Kidney (tissue), 14 donors: ENCODE results near the gene FMN2. TPM values are rescaled to one million over a fixed set of nuclear protein-coding genes. Genes with fewer than 3 reads are reported as not detected.
A peak's percentile ranks its signal among the peaks of the same experiment; 100 is the strongest.

Source experiments
- DNase-seq, 5 donors: peaks; one replicate each; pipeline ENCODE4 v3.0.0-alpha.2; 2013 to 2020
- FAIRE-seq: peaks from 2 replicates; lab custom pipeline; 2012; peaks lifted over from hg19 to GRCh38; lab: Jason Lieb, UNC
- H3K27ac ChIP-seq, 2 donors: one replicate each; pipeline ENCODE4 v1.7.0; 2013; ENCODE audit warnings: low read depth in 2 of 2, low read length in 2 of 2, inconsistent platforms in 1 of 2
- H3K27me3 ChIP-seq: one replicate; pipeline ENCODE4 v1.7.1; 2013; ENCODE audit warnings: low read length, inconsistent platforms; ENCODE audit not compliant: control insufficient read depth, insufficient read depth
- H3K36me3 ChIP-seq, 3 donors: one replicate each; pipeline versions ENCODE4 v1.7.0 to v1.7.1; 2013; ENCODE audit warnings: low read length in 3 of 3, control low read depth in 1 of 3, inconsistent platforms in 1 of 3; ENCODE audit not compliant: insufficient read depth in 3 of 3, control insufficient read depth in 2 of 3
- H3K4me1 ChIP-seq, 3 donors: one replicate each; pipeline versions ENCODE4 v1.7.0 to v1.7.1; 2013; ENCODE audit warnings: low read length in 3 of 3, inconsistent platforms in 1 of 3, low read depth in 1 of 3; ENCODE audit not compliant: control insufficient read depth in 2 of 3, insufficient read depth in 2 of 3
- H3K4me3 ChIP-seq, 3 donors: one replicate each; pipeline versions ENCODE4 v1.7.0 to v1.8.1; 2013; ENCODE audit warnings: low read length in 3 of 3, control low read depth in 1 of 3, inconsistent platforms in 1 of 3
- H3K9ac ChIP-seq, 3 donors: one replicate each; pipeline versions ENCODE4 v1.7.0 to v1.7.1; 2013; ENCODE audit warnings: low read length in 3 of 3, control low read depth in 1 of 3, inconsistent platforms in 1 of 3
- H3K9me3 ChIP-seq, 3 donors: one replicate each; pipeline versions ENCODE4 v1.7.0 to v1.7.1; 2013; ENCODE audit warnings: low read length in 3 of 3, control low read depth in 1 of 3, inconsistent platforms in 1 of 3; ENCODE audit not compliant: control insufficient read depth in 2 of 3, insufficient read depth in 1 of 3
- CTCF ChIP-seq: IDR thresholded peaks from 3 replicates; pipeline ENCODE4 v1.5.1; 2012; ENCODE audit warnings: mild to moderate bottlenecking, moderate library complexity, borderline replicate concordance; ENCODE audit not compliant: insufficient read depth; ENCODE audit errors: extremely low read depth
- intact Hi-C: fragments of 100-400 bp; cut with DNase I; formaldehyde crosslinking; loops from one replicate; pipeline ENCODE4 v1.11.1; 2022
- polyA plus RNA-seq: library from polyadenylated mRNA; stranded (reverse); fragments of 350-450 nt; fragmentation: Illumina TruSeq; extraction: RNeasy Lipid Tissue Mini Kit (QIAGEN cat#74804); gene quantifications from one replicate; pipeline ENCODE4 v1.2.3, GENCODE V29; 2014; ENCODE audit warnings: low read depth, low replicate concordance; ENCODE audit not compliant: insufficient read depth
- total RNA-seq: library from RNA; stranded (reverse); fragmentation: NEBNext Ultra II Directional; extraction: Animal tissue kit (Norgen Biotek cat#: 25700); gene quantifications from one replicate; pipeline ENCODE4 v1.2.1, GENCODE V29; 2021
- donor health status: control.
- donor health status: control.
- donor health status: control.
- donor health status: control.
- donor health status: control.
- donor health status: DM: yes; HTN: yes; CAD: no.
- donor health status: Normal renal cell carcinoma (clear cell type).

FMN2 gene
- total and polyA plus RNA-seq, 2 donors from 2014 or later, result 0.06 to 3.4 TPM

DNA sequence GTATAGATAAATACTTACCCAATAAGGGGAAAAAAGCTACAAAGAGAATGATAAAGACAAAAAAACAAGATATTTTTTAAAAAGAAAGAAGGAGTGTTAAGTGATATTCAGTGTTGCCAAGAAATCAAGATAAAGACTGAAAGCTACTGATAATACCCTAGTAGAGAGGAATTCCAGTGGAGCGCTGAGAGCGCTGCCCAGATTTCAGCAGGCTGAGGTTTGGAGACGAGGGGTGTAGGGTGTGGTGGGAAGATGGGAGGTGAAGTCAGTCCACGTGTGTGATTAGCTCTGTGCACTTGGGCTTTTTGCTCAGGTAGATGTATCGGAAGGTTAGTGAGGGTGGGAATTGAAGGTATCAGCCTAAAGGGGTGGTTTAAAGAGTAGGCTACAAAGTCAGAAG is 47.8 kb downstream of the FMN2 start:
- FAIRE-seq, result no peak
- intact Hi-C loops, result no loop called here
- TF ChIP-seq CTCF, result no peak

DNA sequence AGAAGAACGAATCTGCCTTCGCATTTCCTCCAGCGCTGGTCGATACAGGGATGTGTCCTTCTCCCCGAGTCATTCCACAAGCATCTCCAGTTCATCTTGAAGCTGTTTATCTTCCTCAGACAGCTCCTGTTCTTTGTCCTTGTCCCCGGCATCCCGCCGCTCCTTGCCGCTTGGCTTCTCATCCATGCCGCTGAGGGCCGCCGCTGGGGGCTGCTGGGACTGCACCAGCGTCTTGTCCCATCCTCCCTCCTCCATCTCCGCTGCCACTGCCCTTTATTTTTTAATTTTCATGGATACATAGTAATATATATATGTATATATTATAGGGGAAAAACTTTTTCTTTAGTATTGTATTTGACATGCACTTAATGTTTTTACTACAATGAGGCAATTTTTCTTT is 53.4 kb downstream of the FMN2 start:
- no peaks in the 10 kb centered on the region for H3K4me1 ChIP-seq
- no peak overlapping the region for H3K9ac ChIP-seq
- no peak overlapping the region for H3K4me3 ChIP-seq
- no peak for TF ChIP-seq CTCF
- H3K36me3 ChIP-seq, result no peaks in the 10 kb centered on the region
- DNase-seq (no peak), FAIRE-seq (no peak)
- H3K9me3 ChIP-seq, result no peaks in the 10 kb centered on the region
- no peak overlapping the region for H3K27ac ChIP-seq
- intact Hi-C loops, result no loop called here
- H3K27me3 ChIP-seq, result no peaks in the 10 kb centered on the region

More for the DNA sequence above, 47.8 kb downstream of the FMN2 start:
- Histone ChIP-seq H3K9me3 (no peaks in the 10 kb centered on the region), H3K4me1 (no peaks in the 10 kb centered on the region), H3K36me3 (no peaks in the 10 kb centered on the region), H3K27ac (no peak overlapping the region), H3K27me3 (no peaks in the 10 kb centered on the region), H3K4me3 (no peak overlapping the region), H3K9ac (no peak overlapping the region)
- no peak for DNase-seq

DNA sequence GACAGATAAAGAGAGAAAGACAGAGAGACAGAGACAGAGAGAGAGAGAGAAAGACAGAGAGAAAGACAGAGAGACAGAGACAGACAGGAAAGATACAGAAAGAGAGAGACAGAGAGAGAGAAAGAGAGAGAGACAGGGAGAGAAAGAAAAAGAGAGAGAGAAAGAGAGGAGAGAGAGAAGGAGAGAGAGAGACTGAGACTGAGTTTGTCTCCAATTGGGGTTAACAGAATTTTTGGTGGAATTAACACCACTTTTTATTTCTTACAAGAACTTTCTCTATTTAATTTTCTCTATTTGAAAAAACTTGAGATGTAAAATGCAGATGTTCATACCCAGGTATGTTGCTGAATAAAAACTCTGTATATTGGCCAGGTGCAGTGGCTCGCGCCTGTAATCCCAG is 56.6 kb downstream of the FMN2 start:
- Histone ChIP-seq H3K27ac (no peak overlapping the region), H3K9ac (no peak overlapping the region), H3K36me3 (no peaks in the 10 kb centered on the region), H3K9me3 (no peaks in the 10 kb centered on the region), H3K27me3 (no peaks in the 10 kb centered on the region), H3K4me3 (no peak overlapping the region), H3K4me1 (no peaks in the 10 kb centered on the region)
- no peak for DNase-seq
- intact Hi-C loops, result no loop called here
- no peak for TF ChIP-seq CTCF
- FAIRE-seq, result no peak

DNA sequence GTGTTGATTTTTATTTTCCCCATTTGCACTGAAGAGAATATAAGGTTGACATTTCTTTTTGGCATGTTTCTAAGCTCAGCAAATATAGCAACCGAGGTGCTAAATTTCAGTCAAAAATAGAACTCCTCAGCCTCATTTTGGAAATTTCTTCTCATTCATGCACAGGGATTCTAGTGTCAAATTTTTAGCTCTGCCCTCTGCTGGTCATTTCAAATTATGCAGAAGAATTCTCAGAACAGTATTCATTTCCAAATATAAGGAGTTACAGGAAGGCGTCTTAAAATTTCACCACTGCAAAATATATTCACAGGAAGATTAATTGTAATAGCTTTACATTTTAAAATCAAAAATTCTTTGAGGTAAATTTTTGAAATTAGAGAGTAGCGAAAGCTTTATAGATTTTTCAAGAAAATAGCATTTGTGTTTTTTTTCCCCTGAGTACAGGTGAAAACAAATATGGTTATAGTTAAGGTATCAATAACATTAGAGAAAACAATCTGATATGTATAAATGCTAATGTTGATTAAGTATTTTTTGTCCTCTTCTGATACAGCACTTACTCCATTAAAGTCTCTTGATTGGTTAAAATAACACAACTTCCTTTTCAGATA is 57.9 kb downstream of the FMN2 start:
- FAIRE-seq, result peak; percentile 82
- no peak overlapping the region for H3K27ac ChIP-seq
- no peaks in the 10 kb centered on the region for H3K9me3 ChIP-seq
- no peaks in the 10 kb centered on the region for H3K36me3 ChIP-seq
- no peaks in the 10 kb centered on the region for H3K27me3 ChIP-seq
- no peak overlapping the region for H3K4me3 ChIP-seq
- intact Hi-C loops, result no loop called here
- DNase-seq, result peak in 2 of 5 donors; percentile 55 to 62
- peak; percentile 54 for TF ChIP-seq CTCF
- no peaks in the 10 kb centered on the region for H3K4me1 ChIP-seq
- H3K9ac ChIP-seq, result no peak overlapping the region
